ENCODE results near the gene TMEM145. TPM values are rescaled to one million over a fixed set of nuclear protein-coding genes. Genes with fewer than 3 reads are reported as not detected.
"Not testable (repeated sequence)": the region's sequence is repeated elsewhere in the genome, so short reads cannot be mapped to it uniquely, and the experiment has no call there.

The TMEM145 gene
- total and polyA plus RNA-seq, 3 experiments from 2014 or later = 0.15 TPM; not detected in 2

DNA sequence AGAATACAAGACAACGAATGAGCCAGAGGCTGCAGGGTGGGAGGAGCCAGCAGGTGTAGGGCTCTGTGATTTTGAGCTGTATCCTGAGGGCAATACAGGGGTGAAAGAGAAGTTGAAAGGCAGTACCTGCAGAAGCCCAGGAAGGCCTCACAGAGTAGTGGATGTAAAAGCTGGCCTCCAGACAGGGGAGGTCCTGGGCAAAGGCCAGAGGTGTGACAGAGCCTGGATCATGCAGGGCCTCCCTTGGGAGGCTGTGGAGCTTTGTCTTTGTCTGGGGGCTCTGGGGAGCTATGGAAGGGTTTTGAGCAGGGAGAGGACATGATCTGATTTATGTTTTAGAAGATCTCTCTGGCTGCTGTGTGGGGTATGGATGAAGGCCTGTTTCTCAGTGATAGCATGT is 15.0 kb downstream of the TMEM145 start:
- peaks cover 19 to 38% (median 24%) of the 10 kb centered on the region in 3 donors for H3K4me1 Mint-ChIP-seq

DNA sequence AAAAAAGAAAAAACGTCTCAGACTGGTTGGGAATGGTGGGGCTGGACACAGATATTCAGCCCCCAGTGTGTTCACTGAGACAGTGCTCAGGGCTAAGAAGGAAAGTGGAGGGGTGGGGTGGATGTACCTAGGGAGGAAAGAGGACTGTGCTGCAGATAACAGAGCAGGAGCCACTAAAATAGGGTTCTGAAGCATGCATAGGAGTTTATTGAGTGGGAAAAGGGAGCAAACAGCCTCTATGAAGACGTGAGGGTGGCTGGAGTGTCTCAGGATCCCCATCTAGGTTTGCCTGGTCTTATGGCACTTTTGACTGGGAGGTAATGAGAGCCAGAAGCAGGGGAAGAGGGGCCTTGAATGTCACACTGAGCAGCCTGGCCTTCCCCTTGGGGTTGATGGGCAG is 15.7 kb downstream of the TMEM145 start:
- peaks cover 23% of the 10 kb centered on the region for H3K4me1 ChIP-seq (ENCODE audit: insufficient read depth, low read length)
- H3K36me3 ChIP-seq (ENCODE audit: insufficient read depth, low read length) = no peaks in the 10 kb centered on the region
- Mint-ChIP-seq H3K4me3 (peak overlapping the region in 1 of 7 donors; percentile 38), H3K36me3 (peaks cover 0 to 11% (median 0%) of the 10 kb centered on the region in 3 donors), H3K27me3 (peaks cover 6 to 8% of the 10 kb centered on the region in 2 donors), H3K4me1 (peaks cover 19 to 33% (median 24%) of the 10 kb centered on the region in 3 donors), H3K9me3 (no peaks in the 10 kb centered on the region), H3K27ac (peak overlapping the region in 2 of 8 donors; percentile 37 to 59)
- DNase-seq = no peak
- H3K27me3 ChIP-seq (ENCODE audit: insufficient read depth, low read length, poor library complexity, severe bottlenecking) = peaks cover 3% of the 10 kb centered on the region
- H3K9me3 ChIP-seq (ENCODE audit: low read length) = no peaks in the 10 kb centered on the region
- POLR2A ChIA-PET = no interaction called here
- H3K27ac ChIP-seq (ENCODE audit: low read depth, low read length) = no peak overlapping the region
- CTCF ChIA-PET = interaction anchor here (1.4 kb wide), 1 partner anchor 112 kb away, joined by 4 read pairs; no protein-coding TSS in a partner anchor
- no peak overlapping the region for H3K4me3 ChIP-seq (ENCODE audit: low read length)

More for the DNA sequence above, 15.0 kb downstream of the TMEM145 start:
- H3K9me3 Mint-ChIP-seq = no peaks in the 10 kb centered on the region
- H3K4me3 Mint-ChIP-seq = no peak overlapping the region
- peaks cover 0 to 11% (median 0%) of the 10 kb centered on the region in 3 donors for H3K36me3 Mint-ChIP-seq
- H3K27me3 Mint-ChIP-seq = peaks cover 11 to 13% of the 10 kb centered on the region in 2 donors
- peak overlapping the region in 1 of 8 donors; percentile 48 for H3K27ac Mint-ChIP-seq
- POLR2A ChIA-PET = no interaction called here
- no peaks in the 10 kb centered on the region for H3K36me3 ChIP-seq (ENCODE audit: insufficient read depth, low read length)
- CTCF ChIA-PET = interaction anchor here (1.0 to 1.4 kb wide), 2 partner anchors 113 to 221 kb away, joined by 3 to 4 read pairs; no protein-coding TSS in a partner anchor
- H3K9me3 ChIP-seq (ENCODE audit: low read length) = no peaks in the 10 kb centered on the region
- H3K27ac ChIP-seq (ENCODE audit: low read depth, low read length) = no peak overlapping the region
- DNase-seq = no peak
- H3K4me3 ChIP-seq (ENCODE audit: low read length) = no peak overlapping the region
- peaks cover 23% of the 10 kb centered on the region for H3K4me1 ChIP-seq (ENCODE audit: insufficient read depth, low read length)
- H3K27me3 ChIP-seq (ENCODE audit: insufficient read depth, low read length, poor library complexity, severe bottlenecking) = peaks cover 3% of the 10 kb centered on the region

DNA sequence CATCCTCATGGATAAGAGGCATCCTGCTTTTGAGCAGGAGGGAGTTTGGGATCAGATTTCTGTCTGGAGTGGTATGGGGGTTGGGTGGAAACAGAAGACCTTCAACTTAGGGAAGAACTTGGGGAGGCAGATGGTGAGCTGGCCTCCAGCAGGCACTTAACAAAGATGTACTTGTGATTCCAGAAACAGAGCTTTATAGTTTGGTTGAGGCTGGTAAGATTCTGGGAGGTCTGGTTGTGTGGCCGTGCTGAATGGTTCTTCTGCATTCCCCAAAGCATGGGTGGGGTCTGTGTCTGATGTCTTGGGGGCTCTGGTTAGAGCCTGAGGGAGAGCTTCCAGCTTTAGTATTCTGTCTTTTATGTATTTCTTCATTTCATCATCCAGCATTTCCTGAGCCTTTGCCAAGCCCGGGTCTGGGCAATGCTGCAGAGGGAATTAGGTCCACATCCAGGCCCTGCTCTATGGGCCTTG is 17.2 kb downstream of the TMEM145 start:
- Mint-ChIP-seq H3K4me3 (no peak overlapping the region), H3K9me3 (no peaks in the 10 kb centered on the region), H3K36me3 (peaks cover 0 to 7% (median 0%) of the 10 kb centered on the region in 3 donors), H3K27ac (peak overlapping the region in 2 of 8 donors; percentile 33 to 45), H3K27me3 (peaks cover under 1 to 1% of the 10 kb centered on the region in 2 donors), H3K4me1 (peaks cover 13 to 27% (median 18%) of the 10 kb centered on the region in 3 donors)
- Histone ChIP-seq H3K9me3 (ENCODE audit: low read length) (no peaks in the 10 kb centered on the region), H3K4me3 (ENCODE audit: low read length) (no peak overlapping the region), H3K27me3 (ENCODE audit: insufficient read depth, low read length, poor library complexity, severe bottlenecking) (no peaks in the 10 kb centered on the region), H3K27ac (ENCODE audit: low read depth, low read length) (no peak overlapping the region), H3K36me3 (ENCODE audit: insufficient read depth, low read length) (no peaks in the 10 kb centered on the region), H3K4me1 (ENCODE audit: insufficient read depth, low read length) (peaks cover 18% of the 10 kb centered on the region)
- DNase-seq = no peak
- ChIA-PET POLR2A (no interaction called here), CTCF (no interaction called here)

DNA sequence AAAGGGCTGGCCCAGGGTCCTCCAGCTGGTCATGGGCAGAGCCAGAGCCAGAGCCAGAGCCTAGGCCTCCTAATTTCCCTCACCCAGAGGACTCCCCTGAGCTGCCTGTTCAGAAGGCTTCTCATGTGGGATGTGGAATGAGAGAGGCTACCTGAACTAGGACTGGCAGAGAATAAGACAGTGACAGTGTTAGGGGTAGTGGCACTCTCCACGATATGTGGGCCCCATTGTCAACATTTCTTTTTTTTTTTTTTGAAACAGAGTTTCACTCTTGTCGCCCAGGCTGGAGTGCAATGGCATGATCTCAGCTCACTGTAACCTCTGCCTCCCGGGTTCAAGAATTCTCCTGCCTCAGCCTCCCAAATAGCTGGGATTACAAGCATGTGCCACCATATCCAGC is 18.2 kb downstream of the TMEM145 start:
- H3K36me3 ChIP-seq (ENCODE audit: insufficient read depth, low read length); H3K27me3 ChIP-seq (ENCODE audit: insufficient read depth, low read length, poor library complexity, severe bottlenecking); H3K27me3 Mint-ChIP-seq; H3K9me3 ChIP-seq (ENCODE audit: low read length); H3K36me3 Mint-ChIP-seq; POLR2A ChIA-PET; H3K9me3 Mint-ChIP-seq; CTCF ChIA-PET; H3K4me3 Mint-ChIP-seq; H3K27ac ChIP-seq (ENCODE audit: low read depth, low read length); DNase-seq; H3K4me3 ChIP-seq (ENCODE audit: low read length): not testable (repeated sequence)
- peaks cover 10 to 22% (median 16%) of the 10 kb centered on the region in 3 donors for H3K4me1 Mint-ChIP-seq
- peaks cover 12% of the 10 kb centered on the region for H3K4me1 ChIP-seq (ENCODE audit: insufficient read depth, low read length)
- H3K27ac Mint-ChIP-seq = peak overlapping the region in 1 of 8 donors; percentile 78

DNA sequence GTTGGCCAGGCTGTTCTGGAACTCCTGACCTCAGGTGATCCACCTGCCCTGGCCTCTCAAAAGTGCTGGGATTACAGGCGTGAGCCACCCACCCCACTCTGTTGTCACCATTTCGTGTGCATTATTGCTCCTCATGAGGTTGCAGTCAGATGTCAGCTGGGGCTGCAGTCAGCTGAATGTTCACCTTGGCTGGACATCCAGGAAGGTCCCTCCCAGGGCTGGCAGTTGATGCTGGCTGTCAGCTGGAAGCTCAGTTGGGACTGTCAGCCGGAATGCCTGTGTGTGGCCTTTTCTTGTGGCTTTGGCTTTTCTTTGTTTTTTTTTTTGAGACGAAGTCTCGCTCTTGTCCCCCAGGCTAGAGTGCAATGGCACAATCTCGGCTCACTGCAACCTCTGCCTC is 18.9 kb downstream of the TMEM145 start:
- Mint-ChIP-seq H3K4me3 (no peak overlapping the region), H3K27me3 (no peaks in the 10 kb centered on the region), H3K4me1 (peaks cover 5 to 14% (median 8%) of the 10 kb centered on the region in 3 donors), H3K27ac (no peak overlapping the region), H3K36me3 (peaks cover 0 to 4% (median 0%) of the 10 kb centered on the region in 3 donors), H3K9me3 (no peaks in the 10 kb centered on the region)
- Histone ChIP-seq H3K36me3 (ENCODE audit: insufficient read depth, low read length) (no peaks in the 10 kb centered on the region), H3K4me1 (ENCODE audit: insufficient read depth, low read length) (peaks cover 5% of the 10 kb centered on the region), H3K4me3 (ENCODE audit: low read length) (no peak overlapping the region), H3K27ac (ENCODE audit: low read depth, low read length) (no peak overlapping the region), H3K9me3 (ENCODE audit: low read length) (no peaks in the 10 kb centered on the region), H3K27me3 (ENCODE audit: insufficient read depth, low read length, poor library complexity, severe bottlenecking) (no peaks in the 10 kb centered on the region)
- ChIA-PET CTCF (no interaction called here), POLR2A (no interaction called here)
- DNase-seq = no peak

DNA sequence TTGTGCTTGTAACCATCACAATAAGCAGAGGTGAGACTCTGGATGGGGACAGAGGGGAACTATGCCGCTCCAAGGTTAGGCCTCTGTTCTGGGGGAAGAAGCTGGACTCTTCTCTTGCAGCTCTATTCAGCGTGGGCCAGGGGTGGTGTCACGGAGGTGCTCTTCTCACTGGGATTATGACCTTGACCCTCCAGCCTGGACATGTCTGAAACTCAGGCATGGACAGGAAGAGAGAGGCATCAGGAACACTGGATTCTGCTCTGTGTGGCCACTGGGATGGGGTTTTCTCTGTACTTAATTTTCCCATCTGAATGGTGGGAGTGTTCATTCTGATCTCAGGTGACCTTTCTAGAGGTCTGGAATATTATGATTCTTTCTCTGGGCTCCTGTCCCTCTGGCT is 19.9 kb downstream of the TMEM145 start:
- no peaks in the 10 kb centered on the region for H3K27me3 Mint-ChIP-seq
- H3K4me1 ChIP-seq (ENCODE audit: insufficient read depth, low read length) = no peaks in the 10 kb centered on the region
- no peaks in the 10 kb centered on the region for H3K27me3 ChIP-seq (ENCODE audit: insufficient read depth, low read length, poor library complexity, severe bottlenecking)
- no peaks in the 10 kb centered on the region for H3K36me3 ChIP-seq (ENCODE audit: insufficient read depth, low read length)
- H3K36me3 Mint-ChIP-seq = peaks cover 0 to 4% (median 0%) of the 10 kb centered on the region in 3 donors
- DNase-seq = no peak
- CTCF ChIA-PET = no interaction called here
- H3K9me3 Mint-ChIP-seq = no peaks in the 10 kb centered on the region
- H3K27ac Mint-ChIP-seq = peak overlapping the region in 1 of 8 donors; percentile 60
- POLR2A ChIA-PET = no interaction called here
- no peaks in the 10 kb centered on the region for H3K9me3 ChIP-seq (ENCODE audit: low read length)
- H3K4me3 Mint-ChIP-seq = no peak overlapping the region
- no peak overlapping the region for H3K4me3 ChIP-seq (ENCODE audit: low read length)
- H3K27ac ChIP-seq (ENCODE audit: low read depth, low read length) = no peak overlapping the region
- peaks cover 4 to 8% (median 5%) of the 10 kb centered on the region in 3 donors for H3K4me1 Mint-ChIP-seq

DNA sequence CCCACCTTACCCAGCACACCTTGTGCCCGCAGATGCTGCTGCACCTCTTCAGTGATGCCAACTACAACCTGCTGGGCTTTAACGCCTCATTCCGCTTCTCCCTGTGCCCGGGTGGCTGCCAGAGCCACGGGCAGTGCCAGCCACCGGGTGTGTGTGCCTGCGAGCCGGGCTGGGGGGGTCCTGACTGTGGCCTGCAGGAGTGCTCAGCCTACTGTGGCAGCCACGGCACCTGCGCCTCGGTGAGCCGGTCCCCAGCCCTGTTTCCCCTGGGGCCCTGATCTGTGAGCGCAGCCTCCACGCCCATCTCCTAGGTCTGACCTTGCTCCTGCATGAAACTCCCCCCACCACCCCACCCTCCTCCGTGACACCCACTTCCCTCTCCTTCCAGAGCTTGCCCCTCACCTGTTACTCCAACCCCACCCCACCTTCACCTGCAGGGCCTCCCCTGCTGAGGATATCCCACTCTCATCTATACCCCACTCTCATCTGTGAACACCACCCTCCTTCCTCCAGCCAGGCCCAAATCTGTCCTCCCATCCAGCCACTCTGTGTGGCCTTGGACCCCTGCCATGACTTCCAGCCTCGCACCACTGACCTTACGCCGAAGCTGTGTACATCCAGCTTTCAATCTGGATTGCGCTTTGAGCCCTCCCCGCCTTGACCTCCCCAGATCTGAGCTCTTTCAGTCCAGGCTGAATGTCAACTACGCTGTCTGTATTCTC is 21.0 kb downstream of the TMEM145 start:
- Mint-ChIP-seq H3K27me3 (no peaks in the 10 kb centered on the region), H3K9me3 (no peaks in the 10 kb centered on the region), H3K4me3 (no peak overlapping the region), H3K36me3 (peaks cover 2 to 8% (median 4%) of the 10 kb centered on the region in 3 donors), H3K4me1 (peaks cover under 1 to 3% (median 2%) of the 10 kb centered on the region in 3 donors), H3K27ac (no peak overlapping the region)
- DNase-seq = no peak
- Histone ChIP-seq H3K27me3 (ENCODE audit: insufficient read depth, low read length, poor library complexity, severe bottlenecking) (no peaks in the 10 kb centered on the region), H3K36me3 (ENCODE audit: insufficient read depth, low read length) (no peaks in the 10 kb centered on the region), H3K27ac (ENCODE audit: low read depth, low read length) (no peak overlapping the region), H3K9me3 (ENCODE audit: low read length) (no peaks in the 10 kb centered on the region), H3K4me3 (ENCODE audit: low read length) (no peak overlapping the region), H3K4me1 (ENCODE audit: insufficient read depth, low read length) (no peaks in the 10 kb centered on the region)
- POLR2A ChIA-PET = no interaction called here
- CTCF ChIA-PET = no interaction called here

DNA sequence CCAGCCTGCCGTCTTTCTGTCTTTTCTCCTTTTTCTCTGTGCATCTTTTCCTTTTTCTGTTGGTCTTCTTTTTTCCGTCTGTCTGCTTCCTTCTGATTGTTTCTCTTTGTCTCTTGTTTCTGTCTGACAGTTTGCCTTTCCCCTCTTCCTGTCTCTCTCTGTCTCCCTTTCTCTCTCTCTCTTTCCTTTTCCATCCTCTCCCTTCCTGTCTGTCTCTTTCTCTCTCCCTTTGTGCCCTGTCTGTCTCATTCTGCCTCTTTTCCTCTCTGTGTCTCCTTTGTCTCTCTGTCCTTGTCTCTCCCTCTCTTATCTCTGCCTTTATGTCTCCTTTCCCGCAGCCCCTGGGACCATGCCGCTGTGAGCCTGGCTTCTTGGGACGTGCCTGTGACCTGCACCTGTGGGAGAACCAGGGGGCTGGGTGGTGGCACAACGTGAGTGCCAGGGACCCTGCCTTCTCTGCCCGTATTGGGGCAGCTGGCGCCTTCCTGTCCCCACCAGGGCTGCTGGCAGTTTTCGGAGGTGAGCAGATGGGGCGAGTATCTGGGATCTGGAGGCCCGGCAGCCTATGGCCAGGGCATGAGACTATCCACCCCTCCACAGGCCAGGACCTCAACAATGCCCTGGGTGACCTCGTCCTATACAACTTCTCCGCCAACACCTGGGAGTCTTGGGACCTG is 21.7 kb downstream of the TMEM145 start:
- H3K4me3 Mint-ChIP-seq = no peak overlapping the region
- no peaks in the 10 kb centered on the region for H3K27me3 Mint-ChIP-seq
- Histone ChIP-seq H3K36me3 (ENCODE audit: insufficient read depth, low read length) (no peaks in the 10 kb centered on the region), H3K9me3 (ENCODE audit: low read length) (no peaks in the 10 kb centered on the region), H3K27me3 (ENCODE audit: insufficient read depth, low read length, poor library complexity, severe bottlenecking) (no peaks in the 10 kb centered on the region), H3K4me1 (ENCODE audit: insufficient read depth, low read length) (no peaks in the 10 kb centered on the region), H3K27ac (ENCODE audit: low read depth, low read length) (no peak overlapping the region), H3K4me3 (ENCODE audit: low read length) (no peak overlapping the region)
- CTCF ChIA-PET = no interaction called here
- POLR2A ChIA-PET = no interaction called here
- H3K9me3 Mint-ChIP-seq = no peaks in the 10 kb centered on the region
- no peak for DNase-seq
- H3K27ac Mint-ChIP-seq = no peak overlapping the region
- H3K4me1 Mint-ChIP-seq = no peaks in the 10 kb centered on the region
- H3K36me3 Mint-ChIP-seq = peaks cover 4 to 13% (median 4%) of the 10 kb centered on the region in 3 donors
